Neural progenitor cell (in vitro differentiated cells): Measurements from ENCODE around the gene PMVK.

Experiments used
- CTCF ChIP-seq: fragments of 200-600 bp; sonication (generic); IDR thresholded peaks from 2 replicates; pipeline ENCODE4 v1.5.1; 2017; ENCODE audit warnings: antibody characterized with exemption, mild to moderate bottlenecking
- EZH2 ChIP-seq: fragments of 200-600 bp; sonication (generic); IDR thresholded peaks from 2 replicates; pipeline ENCODE4 v1.6.1; 2017; ENCODE audit warnings: antibody characterized with exemption, mild to moderate bottlenecking, moderate library complexity
- EZH2phosphoT487 ChIP-seq: fragments of 200-600 bp; sonication (generic); IDR thresholded peaks from 2 replicates; pipeline ENCODE4 v1.6.1; 2017; ENCODE audit warnings: antibody characterized with exemption

GRCh38 chr1:154963643-154964042 is 27.1 kb upstream of the PMVK start:
- no peak for TF ChIP-seq CTCF
- no peak for TF ChIP-seq EZH2phosphoT487
- TF ChIP-seq EZH2, result no peak
